GM18519 (cell line): ENCODE data around the gene PDGFRB.

Source experiments
- ATAC-seq: cut with Tn5 transposase; IDR thresholded peaks from one replicate; pipeline ENCODE4 v1.9.1; 2021; ENCODE audit warnings: mild to moderate bottlenecking, moderate library complexity; ENCODE audit not compliant: unreplicated experiment, low FRiP score

PDGFRB gene

DNA sequence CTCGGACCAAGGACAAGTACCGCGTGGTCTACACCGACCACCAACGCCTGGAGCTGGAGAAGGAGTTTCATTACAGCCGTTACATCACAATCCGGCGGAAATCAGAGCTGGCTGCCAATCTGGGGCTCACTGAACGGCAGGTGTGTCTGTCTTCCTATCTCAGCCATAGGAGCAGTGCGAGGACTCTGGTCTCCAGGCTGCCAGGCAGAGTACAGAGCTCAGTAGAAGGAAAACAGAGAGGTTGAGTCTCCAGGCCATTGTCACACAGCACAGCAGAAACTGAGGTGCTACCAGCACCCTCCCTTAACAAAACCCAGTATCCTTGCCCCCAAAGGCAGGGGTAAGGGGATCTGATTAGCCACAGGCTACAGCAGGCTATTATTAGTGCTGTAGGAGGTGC lies 27.1 kb upstream of the PDGFRB start:
- no peak for ATAC-seq

DNA sequence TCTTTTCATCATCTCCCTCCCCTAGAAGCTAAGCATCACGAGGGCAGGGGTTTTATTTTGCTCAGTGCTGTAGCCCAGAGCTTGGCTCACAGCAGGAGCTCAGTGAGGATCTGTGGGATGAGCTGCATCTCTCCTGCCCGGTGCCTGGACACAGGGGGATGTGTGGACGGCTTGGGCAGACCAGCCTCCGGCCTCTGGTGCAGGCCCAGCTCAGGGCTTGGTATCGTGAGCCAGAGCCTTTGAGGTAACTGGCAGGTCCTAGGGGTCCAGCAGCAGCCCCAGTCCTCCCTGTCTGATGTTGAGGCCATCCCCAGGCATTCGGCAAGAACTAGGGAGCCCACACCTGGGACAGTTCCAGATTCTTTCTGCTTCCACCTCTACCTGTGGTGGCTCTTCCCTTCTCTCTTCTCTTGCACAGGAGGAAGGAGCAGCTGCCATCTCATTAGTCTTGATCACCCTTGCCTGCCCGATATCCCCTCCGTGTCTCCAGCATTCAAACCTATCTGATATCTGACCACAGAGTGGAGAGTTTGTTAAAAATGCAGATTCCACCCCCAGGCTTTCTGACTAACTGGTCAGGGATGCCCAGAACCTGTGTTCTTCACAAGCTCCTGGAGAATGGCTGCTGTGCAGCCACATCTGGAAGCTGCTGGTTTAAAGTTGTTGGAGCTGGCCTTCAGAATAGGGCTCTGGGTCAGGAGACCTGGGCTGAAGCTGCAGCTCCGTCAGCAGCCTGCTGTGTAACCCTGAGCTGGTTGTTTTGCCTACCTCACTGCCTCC lies 26.3 kb upstream of the PDGFRB start:
- no peak for ATAC-seq

DNA sequence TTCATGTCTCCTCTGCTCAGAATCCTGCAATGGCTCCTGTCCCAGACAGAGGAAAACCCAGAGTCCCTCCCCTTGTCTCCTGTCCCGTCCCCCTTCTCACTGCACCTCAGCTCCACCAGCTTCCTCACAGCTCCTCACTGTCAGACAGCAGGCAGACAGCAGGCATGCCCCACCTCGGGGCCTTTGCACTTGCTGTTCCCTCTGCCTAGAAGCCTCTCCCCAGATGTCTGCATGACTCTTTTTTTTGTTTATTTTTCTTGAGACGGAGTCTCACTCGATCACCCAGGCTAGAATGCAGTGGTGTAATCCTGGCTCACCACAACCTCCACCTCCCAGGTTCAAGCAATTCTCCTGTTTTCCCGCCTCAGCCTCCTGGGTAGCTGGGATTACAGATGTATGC lies 25.4 kb upstream of the PDGFRB start:
- ATAC-seq, result no peak

DNA sequence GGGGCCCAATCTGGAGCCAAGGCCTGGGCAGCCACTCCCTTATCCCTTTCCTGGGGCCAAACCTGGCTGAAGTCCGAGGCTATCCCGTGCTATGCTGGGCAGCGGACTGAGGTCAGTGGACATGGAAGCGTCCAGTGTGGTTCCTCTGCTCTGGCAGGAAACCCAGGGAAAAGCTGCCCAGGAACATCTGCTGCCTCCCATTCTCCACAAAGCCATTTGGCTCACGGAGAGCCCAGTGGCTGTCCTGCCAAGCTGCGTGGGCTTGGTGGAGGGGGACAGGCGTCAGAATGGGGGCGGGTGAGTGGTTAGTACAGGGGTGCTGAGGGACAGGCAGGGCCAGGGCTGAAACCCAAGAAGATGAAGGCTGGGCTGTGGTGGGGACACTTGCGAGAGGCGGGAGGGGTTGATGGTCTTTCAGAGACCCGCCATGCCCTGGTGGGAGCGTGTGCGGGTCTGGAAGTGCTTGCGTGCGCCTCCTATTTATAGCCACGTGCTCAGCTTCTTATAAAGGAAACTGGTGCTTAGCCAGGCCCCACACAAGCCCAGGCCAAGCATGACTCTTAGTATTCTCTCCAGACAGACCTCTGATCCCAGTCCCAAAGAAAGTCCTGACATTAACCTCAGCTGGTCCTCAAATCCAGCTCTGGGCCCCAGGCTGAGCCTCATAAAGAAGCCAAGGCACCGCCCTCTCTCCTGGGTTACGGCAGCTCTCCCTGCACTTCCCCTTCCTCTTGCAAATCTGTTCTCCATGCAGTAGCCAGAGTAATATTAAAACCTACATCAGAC lies 24.8 kb upstream of the PDGFRB start:
- ATAC-seq, result no peak

DNA sequence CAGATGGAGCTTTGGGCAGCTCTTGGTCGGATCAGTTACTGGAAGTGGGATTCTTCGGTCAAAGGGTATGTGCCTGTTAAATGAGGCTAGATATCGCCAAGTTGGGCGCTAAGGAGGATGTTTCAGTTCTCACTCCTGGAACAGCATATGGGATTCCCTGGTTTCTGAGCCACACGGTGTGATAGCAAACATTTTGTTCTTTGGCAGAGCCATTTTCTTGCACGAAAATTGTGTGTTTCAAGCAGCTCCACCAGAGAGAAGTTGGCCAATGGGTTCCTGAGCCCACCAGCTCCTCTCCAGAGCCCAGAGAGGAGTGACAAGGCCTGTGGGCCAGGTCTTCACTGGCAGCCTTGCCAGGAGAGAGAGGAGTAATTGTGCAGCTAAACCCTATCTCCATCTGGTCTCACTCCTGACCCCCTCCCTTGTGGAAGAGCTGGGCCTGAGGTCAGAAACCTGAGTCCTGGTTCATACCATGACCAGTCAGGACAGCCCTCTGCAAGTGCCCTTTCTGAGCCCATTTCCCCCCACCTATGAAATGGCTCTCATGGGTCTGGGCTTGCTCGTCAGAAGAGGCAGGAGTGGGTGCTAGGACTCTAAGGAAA lies 23.5 kb upstream of the PDGFRB start:
- no peak for ATAC-seq

DNA sequence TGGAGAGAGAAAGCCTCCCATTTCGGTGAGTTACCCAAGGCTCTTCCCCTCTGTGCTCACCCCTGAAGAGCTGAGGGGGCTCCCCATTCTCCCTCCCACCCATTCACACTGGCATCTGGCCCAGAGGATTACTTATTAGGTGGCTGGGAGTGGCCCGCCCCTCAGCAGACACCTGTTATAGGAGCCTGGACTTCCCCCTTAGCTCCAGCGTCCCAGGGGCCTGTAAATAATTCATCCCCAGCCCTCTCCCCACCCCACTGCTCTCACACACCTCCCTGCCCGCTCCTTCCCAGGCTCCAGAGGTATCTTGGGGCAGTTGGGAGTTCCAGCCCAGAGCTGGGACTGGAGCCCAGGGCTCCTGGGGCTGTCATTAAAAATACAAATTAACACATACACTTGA lies 22.6 kb upstream of the PDGFRB start:
- no peak for ATAC-seq

DNA sequence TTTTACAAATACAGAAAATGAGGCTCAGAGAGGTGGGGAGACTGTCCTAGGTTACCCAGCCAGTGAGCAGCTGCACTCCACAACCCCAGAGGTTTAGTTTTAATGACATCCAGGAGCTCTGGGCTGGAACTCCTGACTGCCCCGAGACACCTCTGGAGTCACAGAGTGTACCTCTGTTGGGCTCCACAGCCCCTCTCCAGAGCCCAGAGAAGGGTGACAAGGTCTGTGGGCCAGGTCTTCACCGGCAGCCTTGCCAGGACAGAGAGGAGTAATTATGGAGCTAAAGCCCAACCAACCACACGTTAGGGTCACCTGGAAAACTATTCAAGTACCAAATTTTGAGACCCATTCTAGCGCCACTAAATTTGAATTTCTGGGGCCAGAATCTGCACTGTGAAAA lies 22.1 kb upstream of the PDGFRB start:
- ATAC-seq, result no peak

DNA sequence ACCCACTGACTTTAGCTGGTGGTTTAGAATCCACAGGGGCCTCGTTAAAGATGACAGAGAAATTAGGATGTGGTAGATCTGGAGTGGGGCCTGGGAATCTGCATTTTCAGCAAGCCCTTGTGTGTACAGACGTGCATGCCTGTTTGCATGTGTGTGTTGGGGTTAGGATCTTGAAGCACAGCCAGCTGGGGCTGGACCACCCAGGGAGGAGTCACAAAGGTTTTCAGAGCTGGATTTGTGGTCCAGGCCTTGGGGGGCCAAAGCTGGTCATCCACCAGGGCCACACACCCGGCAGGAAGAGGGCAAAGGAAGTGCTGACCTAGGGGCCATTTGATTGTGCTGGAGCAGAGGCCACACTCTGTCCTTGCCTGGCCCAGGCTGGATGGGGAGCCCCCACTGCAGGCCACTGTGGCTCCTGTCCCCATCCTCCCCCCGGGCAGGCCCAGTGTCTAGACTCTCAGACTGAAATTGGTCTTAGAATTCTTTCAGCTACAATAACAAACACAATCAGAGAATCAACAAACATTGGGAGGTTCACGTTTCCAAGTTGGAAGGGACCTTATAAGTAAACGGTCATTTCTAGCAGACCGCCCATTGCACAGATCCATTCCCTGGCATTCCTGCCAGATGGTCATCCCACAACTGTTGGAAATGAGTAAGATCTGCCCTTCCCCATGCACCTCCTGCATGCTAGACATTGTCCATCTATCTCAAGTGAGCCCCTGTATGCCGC lies 21.3 kb upstream of the PDGFRB start:
- no peak for ATAC-seq

DNA sequence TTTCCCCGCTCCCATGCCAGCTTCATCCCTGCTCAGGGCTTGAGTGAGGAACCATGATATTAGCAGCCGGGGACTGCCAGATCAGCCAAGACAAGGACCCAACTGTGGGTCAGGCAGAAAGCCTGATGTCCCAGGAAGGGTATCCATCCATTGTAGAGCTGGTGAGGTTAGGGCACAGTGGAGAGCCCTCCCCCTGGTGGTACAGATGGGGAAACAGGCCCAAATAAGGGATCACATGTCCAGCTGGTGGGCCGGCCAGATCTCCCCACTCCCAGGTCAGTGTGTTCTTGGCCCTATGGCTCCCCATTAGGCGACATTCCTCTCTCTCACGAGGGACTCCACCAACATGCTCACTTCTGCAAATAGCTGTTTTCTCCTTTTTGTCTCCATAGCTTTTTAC lies 19.9 kb upstream of the PDGFRB start:
- ATAC-seq, result no peak

DNA sequence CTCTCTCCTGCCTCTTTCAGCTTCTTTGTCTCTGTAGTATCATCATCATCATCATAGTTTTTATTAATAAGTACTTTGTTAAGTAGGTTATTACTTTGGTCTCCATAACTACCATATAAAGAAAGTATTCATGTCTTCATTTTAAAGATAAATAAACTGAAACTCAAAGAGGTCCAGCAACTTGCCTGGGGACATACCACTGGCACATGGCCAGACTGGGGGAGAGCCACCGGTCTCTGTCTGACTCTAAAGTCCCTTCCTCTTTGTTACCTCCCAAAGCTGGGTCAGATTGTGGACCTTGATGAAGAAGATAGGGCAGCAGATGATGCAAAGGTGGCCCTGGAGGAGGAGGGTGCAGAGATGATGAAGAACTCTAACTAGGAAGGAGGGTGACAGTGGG lies 19.4 kb upstream of the PDGFRB start:
- no peak for ATAC-seq

DNA sequence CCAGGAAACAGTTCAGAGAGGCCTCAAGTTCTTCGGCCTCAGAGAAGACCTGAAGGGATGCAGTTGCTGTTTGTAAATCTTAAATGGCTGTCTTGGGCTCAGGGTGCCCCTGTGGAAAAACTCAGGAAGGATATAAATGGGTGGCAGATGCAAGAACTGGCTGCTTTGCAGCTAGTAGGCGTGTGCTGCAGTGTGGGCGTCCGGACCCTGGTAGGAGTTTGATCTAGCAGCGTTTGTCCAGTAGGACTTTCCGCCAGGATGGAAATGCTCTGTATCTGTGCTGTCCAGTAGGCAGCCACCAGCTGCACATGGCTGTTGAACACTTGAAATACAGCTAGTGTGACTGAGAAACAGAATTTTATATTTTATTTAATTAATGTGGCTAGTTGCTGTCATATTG lies 18.6 kb upstream of the PDGFRB start:
- ATAC-seq, result no peak

DNA sequence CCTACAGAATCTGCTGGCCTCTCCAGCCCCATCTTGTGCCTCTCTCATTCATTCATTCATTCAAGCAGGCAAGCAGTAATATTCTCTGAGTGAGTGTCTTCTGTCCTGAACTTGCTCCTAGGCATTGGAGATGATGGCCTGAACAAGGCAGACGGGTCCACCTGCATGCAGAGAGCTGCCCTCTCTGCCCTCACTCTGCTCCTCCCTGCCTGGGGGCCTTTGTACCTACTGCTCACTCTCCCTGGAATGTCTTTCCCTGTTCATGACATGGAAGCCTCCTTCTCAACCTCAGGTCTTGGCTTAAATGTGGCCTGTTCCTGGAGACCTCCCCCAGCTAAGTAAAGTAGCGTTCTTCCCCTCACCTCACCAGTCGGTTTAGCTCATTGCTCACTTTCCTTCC lies 17.5 kb upstream of the PDGFRB start:
- no peak for ATAC-seq

DNA sequence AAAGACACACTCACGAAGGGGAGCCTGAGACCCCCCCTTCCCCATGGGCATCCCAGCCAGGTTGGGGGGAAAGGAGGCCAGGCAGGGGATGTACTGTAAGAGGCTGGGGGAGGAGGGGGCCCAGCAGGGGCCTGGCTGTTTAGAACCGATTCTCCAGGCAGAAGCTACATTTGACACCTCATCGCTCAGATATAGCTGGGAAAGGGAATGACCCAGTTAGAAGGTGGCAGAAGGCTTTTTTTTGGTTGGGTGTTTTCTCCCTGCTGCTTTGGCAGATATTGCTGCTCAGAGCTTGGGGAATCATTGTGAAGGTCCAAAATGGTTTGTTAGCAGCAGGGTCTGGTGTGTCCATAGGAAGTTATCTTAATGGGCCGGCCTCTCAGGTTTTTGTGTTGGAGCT lies 16.9 kb upstream of the PDGFRB start:
- ATAC-seq, result no peak

DNA sequence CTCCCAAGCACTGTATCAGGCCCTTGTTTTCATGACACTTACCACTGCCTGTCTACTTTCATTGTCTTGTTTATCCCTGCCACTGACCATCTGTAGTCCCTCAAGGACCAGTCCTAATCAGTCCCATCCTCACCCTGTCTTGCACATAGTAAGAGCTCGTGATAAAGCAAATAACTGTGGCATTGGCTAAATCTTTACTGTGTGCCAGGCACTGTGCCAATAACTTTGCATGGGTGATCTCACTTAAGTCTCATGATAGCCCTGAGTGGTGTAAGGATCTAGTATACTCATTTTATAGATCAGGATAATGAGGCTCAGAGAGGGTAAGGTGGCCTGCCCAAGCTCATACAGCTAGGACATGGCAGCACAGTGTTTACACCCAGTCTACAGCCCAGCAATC lies 16.5 kb upstream of the PDGFRB start:
- no peak for ATAC-seq

DNA sequence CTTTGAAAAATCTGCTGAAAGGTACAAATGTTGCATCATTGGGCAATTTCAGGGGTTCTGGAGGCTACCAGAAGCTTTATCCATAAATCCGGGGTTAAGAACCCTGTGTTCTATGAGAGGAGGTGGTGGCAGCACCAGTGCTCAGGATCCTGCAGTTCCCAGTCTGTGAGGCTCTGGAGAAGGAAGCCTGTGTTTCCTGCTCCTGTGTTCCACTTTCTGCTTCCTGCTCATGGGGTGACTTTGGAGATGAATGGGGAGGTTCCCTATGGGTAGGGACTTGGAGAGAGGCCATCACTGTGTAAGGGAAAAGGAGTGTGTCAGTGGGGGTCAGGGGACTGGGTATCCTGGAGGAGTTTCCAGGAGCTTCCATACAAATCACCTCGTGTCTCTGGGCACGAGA lies 13.2 kb upstream of the PDGFRB start:
- no peak for ATAC-seq

DNA sequence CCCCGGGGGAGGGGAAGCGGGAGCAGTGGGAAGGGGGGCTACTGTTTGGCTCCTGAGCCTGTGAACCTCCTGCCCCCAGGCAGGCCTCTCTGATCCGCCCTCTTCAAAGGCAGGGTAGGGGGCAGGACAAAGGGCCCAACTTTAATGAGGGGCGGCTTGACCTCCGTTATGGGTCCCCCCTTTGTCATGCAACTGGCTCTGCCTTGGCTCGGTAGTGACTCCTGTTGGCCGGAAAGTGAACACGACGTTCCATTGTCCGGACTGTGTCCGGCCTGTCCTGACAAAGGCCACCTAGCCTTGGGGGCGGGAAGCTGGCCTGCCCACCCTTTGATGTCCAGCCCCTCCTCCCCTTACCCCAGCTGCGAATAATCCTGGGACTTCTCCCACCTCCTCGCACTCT lies 12.3 kb upstream of the PDGFRB start:
- no peak for ATAC-seq

DNA sequence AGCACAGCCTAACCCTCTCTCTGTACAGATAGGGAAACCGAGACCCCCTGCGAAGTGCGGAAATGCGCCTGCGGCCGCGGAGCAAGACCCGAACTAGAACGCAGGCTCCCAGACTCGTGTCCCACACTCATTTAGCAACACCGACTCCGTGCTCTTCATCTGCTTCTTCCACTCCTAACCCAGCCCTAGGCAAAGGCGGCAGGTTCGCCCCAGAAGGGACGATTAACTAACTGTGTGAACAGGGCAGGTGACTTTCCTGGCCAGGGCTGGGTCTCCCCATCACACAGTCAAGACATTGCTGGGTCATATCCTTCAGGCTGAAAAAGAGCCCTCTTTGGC lies 11.8 kb upstream of the PDGFRB start:
- ATAC-seq, result no peak

DNA sequence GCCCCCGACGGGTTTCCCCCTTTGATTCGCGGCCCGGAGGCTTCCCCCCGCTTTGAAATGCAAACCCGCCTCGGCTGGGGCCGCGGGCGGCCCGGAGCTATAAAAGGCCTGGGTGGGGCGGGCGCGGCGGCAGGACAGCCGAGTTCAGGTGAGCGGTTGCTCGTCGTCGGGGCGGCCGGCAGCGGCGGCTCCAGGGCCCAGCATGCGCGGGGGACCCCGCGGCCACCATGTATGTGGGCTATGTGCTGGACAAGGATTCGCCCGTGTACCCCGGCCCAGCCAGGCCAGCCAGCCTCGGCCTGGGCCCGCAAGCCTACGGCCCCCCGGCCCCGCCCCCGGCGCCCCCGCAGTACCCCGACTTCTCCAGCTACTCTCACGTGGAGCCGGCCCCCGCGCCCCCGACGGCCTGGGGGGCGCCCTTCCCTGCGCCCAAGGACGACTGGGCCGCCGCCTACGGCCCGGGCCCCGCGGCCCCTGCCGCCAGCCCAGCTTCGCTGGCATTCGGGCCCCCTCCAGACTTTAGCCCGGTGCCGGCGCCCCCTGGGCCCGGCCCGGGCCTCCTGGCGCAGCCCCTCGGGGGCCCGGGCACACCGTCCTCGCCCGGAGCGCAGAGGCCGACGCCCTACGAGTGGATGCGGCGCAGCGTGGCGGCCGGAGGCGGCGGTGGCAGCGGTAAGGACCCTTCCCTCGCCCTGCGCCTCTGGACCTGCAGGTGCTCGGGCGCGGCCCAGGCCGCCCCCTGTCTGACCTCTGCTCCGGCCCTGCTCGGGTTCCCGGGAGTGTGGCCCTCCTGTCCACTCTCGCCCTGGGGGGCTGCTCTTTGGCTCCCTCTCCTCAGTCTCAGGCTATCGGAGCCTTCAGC lies 11.2 kb upstream of the PDGFRB start, which contains the start of gene CDX1:
TSS of gene CDX1 (plus strand) at position 129 of the 862 bp plus-strand sequence. CDS start at position 228, 99 bp downstream.
- no peak for ATAC-seq

DNA sequence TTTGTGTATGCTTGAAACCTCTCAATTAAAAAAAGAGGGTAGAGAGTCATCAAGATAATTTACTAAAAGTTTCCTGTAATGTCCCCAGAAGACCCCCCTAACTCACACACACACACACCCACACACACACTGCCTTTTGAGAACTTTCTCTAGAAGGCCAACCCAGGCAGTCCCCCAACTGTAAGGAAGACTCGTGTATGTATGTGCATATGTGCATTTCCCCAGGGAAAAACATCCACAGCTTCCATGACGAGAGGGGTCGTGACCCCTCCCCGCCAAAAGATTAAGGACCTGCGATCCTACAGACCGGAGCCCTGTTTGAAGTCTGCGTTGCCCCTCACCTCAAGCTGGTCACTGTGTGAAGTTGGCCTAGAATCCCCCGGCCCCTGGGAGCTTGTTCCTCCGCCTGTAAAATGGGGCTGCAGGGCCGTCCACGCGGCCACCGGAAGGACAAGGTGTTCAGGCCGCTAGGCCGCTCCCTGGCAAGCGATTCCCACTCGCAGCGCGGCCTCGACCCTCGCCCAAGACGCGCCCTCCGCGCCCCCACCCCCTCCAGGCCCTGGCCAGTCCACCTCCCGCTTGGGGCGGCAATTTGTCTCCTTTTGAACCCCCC lies 10.5 kb upstream of the PDGFRB start:
- ATAC-seq, result no peak
